NCI-H526 (cell line): ENCODE data around the gene BRD3OS.
"Not testable (repeated sequence)": the region's sequence is repeated elsewhere in the genome, so short reads cannot be mapped to it uniquely, and the experiment has no call there.

Experiments used
- DNase-seq, 2 experiments: peaks; one replicate each; lab custom pipeline; 2025; lab: John Stamatoyannopoulos, UW

BRD3OS gene

GRCh38 chr9:133988771-133989170 lies 36.5 kb upstream of the BRD3OS start:
- not testable (repeated sequence) for DNase-seq

GRCh38 chr9:133989625-133990365 lies 35.5 kb upstream of the BRD3OS start:
- no peak for DNase-seq

- DNase-seq, result peak in 1 of 2 experiments; percentile 27
Observed at GRCh38 chr9:133990366-133991213, 34.7 kb upstream of the BRD3OS start.

DNA sequence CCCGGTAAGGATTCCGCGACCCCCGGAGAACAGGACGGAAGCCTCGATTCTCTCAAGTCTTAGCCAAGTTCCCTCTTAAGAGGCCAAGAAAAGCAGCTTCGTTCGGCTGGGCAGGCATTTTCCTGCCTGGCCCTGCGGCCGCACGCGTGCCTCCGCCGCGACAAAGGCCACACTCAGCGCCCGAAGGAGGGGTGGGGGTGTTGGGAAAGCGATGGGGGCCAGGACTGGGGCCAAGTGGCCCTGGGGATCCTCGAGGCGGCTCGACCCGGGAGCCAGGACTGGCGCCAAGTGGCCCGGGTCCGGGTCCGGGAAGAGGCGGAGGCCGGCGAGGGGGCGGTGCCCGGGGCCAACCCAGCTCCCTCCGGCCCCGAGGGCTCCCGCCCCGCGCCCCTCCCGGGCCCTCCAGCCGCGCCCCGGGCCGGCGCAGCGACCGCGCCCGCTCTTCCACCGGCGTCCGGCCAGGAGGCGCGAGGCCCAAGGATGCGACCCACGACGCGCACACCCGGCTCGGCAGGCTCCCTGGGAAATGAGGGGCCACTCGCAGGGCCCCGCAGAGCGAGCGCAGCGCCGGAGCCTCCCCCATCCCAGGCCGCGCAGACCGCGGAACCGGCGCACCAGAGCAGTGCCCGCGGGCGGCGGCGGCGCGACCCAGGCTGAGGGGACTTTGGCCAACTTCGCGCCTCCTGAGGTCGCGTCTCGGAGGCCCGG lies 33.9 kb upstream of the BRD3OS start:
- DNase-seq, result peak in 1 of 2 experiments; percentile 53

DNA sequence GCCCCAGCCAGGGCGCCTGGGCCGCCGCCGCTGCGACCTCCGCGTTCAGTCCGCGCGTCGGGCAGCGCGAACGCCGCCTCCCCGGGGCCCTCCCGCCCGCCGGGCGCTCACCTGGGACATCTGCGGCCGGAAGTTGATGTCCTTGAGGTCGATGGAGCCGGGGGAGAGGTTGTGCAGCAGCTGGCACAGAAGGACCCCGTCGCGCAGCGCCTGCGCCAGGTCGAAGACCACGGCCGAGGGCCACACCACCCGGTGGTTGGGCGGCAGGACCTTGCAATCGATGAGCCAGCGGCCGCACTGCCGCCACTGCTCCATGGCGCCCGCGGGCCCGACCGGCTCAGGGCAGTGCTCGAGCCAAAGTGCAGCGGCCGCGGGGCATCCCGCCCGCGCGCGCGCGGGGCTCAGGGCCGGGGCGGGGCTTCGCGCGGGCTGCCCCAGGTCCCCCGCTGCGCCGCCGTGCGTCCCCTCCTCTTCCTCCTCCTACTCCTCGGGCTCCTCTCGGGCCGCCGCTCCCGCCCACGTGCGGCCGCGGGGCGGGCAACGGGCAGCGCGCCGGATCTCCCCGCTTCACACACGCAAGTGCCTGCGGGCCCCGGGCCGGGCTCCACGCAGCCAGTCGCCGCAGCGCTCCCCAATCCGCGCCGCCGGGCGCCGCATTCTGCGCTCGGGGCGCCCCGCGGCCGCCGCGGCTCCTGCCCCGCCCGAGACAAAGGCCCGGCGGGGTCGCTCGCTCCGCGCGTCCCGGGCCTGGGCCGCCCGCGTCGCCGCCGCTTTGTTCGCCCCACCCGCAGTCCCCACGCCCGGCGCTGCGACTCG lies 33.1 kb upstream of the BRD3OS start, which contains the start of gene VAV2:
VAV2 (minus strand) TSS at position 361 of the 816 bp plus-strand sequence; CDS start at position 315, 46 bp downstream.
- peak in 1 of 2 experiments; percentile 73 for DNase-seq

GRCh38 chr9:133992780-133993634 lies 32.3 kb upstream of the BRD3OS start:
- DNase-seq, result peak; percentile 43 to 81

- no peak for DNase-seq
Observed at GRCh38 chr9:133993635-133994253, 31.5 kb upstream of the BRD3OS start.

DNA sequence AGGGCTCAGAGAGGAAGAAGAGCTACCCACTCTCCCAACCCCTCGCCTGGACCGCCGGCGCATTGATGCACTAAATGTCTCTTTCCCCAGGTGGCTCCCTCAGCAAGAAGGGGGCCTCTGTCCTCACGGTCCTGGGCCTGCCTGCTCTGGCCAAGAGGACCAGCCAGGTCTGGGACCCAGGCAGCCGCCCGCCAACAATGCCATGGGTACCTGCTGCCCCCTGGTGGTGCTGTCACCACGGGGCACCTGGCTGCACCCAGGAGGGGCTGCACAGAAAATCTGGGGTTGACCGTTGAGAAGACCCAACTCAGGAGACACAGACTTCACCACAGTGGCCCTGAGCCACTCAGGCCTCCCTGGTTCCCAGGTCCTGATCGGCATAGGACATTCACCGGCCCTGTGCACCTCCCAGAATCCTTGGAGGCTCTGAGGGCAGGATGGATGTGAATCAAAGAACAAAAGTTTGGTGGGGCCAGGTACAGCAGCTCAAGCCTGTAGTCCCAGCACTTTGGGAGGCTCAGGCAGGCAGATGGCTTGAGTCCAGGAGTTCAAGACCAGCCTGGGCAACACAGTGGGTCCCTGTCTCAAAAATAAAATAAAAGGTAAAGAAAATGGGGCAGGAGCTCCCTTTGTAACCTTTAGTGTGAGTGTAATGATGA lies 30.8 kb upstream of the BRD3OS start:
- peak in 1 of 2 experiments; percentile 71 for DNase-seq

- no peak for DNase-seq
Observed at GRCh38 chr9:133995012-133995896, 30.0 kb upstream of the BRD3OS start.

- no peak for DNase-seq
Observed at GRCh38 chr9:133996531-133997520, 28.5 kb upstream of the BRD3OS start.

DNA sequence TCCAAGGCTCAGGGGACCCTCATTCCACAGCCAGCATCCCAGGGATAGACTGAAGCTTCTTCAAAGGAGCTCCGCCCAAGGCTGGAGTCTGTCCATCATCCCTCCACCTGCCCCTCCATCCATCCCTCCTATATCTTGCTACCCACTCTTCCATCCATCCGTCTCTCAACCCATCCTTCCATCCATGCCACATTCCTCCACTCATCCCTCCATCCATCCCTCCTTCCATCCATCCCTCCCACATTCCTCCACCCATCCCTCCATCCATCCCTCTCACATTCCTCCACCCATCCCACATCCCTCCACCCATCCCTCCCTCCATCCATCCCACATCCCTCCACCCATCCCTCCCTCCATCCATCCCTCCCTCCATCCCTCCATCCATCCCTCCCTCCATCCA lies 27.7 kb upstream of the BRD3OS start:
- DNase-seq, result no peak

- DNase-seq, result no peak
Observed at GRCh38 chr9:133998915-133999595, 26.2 kb upstream of the BRD3OS start.

DNA sequence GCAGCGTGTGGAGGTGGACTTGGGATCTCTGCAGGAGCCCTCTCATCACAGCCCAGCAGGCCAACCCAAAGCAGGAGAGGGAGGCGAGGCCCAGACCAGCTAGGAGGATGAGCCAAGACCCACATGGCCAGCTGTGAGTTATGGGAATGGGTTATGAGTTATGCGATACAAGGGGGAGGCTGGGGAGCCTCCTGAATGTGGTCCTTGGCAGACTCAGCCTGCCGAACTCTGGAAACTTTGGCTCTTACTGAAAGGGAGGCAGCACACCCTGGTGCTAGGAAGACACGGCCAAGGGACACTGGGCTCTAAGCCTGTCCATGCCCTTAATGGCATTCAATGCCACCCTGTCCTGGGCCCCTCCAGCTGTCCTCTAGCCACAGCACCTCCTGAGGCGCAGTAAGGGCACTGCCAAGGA lies 25.4 kb upstream of the BRD3OS start:
- no peak for DNase-seq

- DNase-seq, result no peak
Observed at GRCh38 chr9:134002796-134003195, 22.5 kb upstream of the BRD3OS start.

- DNase-seq, result no peak
Observed at GRCh38 chr9:134003237-134003636, 22.0 kb upstream of the BRD3OS start.

DNA sequence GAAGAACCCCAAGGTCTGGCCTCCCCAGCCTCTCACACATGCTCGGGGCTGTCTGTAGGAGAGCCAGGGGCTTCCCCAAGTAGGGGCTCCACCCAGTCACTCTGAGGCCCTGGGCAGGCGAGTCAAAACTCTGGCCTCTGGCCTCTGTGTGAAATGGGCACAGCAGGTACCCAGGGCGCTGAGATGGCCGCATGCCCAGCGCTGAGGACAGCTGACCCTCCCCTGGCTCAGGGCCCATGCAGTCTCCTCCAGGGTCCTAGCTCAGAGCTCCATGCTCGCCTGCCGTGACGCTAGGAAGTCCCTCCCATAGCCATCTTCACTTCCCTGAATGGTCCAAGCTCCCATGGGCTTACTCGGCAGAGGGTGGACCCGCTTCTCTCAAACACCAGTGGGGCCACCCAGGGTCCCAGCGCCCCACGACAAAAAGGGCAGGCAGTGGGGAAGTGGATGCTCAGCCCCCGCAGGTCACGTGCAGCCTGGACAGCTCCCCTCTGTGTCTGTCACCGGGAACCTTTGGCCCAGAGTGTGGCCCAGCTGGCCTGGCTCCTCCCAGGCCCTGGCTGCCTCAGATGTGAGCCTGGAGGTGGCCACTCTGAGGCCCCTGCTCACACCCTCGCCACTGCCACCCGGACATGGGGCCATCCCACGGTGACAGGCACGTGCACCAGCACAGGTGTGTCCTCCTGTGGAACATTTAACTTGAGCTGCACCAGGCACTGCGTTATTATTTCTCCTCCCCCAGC lies 21.0 kb upstream of the BRD3OS start:
- no peak for DNase-seq
